ENCODE results near the gene MED13L.

The MED13L gene

DNA sequence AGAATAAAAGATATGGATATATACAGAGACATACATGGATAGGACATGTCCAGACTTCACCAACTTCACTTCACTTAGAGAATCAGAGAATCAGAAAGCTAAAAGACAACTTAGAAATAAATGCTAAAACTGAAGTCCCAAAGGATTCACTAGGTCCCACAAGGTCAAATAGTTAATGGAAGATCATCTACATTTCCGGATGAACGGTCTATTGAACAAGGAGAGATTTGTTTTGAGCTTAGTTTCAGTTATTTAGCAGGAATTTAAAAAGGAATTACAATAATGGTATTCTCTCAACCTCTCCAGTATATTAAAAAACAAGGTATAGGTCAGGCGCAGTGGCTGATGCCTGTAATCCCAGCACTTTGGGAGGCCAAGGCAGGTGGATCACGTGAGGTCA is 187.0 kb downstream of the MED13L start:
- no peak overlapping the region for H3K27ac ChIP-seq
- TF ChIP-seq, protein P1, sequence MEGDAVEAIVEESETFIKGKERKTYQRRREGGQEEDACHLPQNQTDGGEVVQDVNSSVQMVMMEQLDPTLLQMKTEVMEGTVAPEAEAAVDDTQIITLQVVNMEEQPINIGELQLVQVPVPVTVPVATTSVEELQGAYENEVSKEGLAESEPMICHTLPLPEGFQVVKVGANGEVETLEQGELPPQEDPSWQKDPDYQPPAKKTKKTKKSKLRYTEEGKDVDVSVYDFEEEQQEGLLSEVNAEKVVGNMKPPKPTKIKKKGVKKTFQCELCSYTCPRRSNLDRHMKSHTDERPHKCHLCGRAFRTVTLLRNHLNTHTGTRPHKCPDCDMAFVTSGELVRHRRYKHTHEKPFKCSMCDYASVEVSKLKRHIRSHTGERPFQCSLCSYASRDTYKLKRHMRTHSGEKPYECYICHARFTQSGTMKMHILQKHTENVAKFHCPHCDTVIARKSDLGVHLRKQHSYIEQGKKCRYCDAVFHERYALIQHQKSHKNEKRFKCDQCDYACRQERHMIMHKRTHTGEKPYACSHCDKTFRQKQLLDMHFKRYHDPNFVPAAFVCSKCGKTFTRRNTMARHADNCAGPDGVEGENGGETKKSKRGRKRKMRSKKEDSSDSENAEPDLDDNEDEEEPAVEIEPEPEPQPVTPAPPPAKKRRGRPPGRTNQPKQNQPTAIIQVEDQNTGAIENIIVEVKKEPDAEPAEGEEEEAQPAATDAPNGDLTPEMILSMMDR (conservative IDR thresholded peaks at IDR 0.05): no peak

DNA sequence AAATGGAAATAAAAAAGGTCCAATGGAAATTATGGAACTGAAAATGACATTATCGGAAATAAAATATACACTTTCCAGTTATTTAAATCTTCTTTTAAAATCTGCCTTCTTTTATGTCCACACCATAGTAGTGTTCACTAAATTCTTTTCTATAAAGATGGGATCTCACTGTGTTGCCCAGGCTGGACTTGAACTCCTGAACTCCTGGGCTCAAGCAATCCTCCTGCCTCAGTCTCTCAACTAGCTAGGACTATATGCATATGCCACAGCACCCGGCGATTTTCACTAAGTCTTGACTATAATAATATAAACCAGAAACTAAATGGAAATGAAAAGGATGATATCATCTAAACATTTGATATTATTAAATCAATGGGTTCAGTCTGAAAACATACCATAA is 188.4 kb downstream of the MED13L start:
- H3K27ac ChIP-seq: no peak overlapping the region

DNA sequence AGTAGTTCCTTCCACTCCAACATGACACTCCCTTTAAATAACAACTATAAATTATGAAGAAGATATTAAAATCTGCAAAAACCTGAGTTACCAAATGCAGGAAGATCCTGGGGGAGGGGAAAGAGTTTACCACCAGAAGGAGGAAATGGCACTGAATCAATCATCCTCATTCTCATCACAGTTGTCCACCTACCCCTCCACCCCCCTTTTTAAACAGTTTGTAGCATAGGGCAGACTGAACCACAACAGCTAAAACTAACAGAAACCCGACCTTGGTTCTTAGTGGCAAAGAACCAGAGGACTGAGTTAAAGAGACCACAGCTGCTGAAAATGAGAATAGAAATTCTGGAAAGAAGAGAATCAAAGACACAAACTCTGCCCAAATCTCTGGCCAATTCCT is 189.5 kb downstream of the MED13L start:
- H3K27ac ChIP-seq: no peak overlapping the region
- TF ChIP-seq, protein P1 (conservative IDR thresholded peaks at IDR 0.05): no peak

More for the DNA sequence above, 188.4 kb downstream of the MED13L start:
- TF ChIP-seq, protein P1 (conservative IDR thresholded peaks at IDR 0.05): no peak

DNA sequence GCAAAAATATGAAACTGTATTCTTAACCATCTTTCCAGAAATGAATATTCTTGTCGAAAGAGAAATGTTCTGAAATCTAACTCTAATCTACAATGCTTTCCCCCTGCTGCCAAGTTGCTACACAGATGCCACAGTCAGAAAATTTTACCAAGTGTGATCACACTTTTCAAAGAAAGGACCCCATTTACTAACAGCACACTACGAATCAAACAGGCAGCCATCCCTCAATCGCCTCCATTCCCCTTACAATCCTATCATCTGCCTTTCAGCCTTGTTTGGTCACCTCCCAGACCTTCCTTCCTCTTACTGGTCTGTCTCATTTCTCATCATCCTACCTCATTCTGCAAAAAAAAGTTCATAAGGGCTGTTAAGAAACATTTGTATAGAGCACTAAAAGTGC is 190.1 kb downstream of the MED13L start:
- H3K27ac ChIP-seq: no peak overlapping the region
- TF ChIP-seq, protein P1 (conservative IDR thresholded peaks at IDR 0.05): no peak

- H3K27ac ChIP-seq: no peak overlapping the region
- TF ChIP-seq, protein P1 (conservative IDR thresholded peaks at IDR 0.05): no peak
These were observed 197.1 kb downstream of the MED13L start for GRCh38 chr12:116080415-116080814.

GRCh38 chr12:116078396-116078795 is 199.1 kb downstream of the MED13L start:
- TF ChIP-seq, protein P1 (conservative IDR thresholded peaks at IDR 0.05): no peak
- H3K27ac ChIP-seq: no peak overlapping the region

DNA sequence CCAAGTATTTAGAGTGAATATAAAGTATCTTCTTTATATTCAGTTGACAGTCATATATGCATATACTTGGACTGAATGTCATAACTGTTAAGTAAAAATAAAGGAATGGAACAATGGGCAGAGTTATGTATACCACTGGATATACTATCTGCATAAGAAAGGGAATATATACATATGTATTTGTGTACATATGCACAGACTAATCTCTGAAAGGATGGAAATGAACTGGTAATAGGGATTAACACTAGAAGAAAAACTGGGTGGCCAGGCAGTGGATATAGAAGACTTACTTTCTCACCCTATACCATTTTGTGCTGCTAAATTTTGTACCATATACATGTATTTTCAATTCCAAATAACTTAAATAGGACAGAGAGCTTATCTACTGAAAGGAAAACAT is 200.1 kb downstream of the MED13L start:
- TF ChIP-seq, protein P1 (conservative IDR thresholded peaks at IDR 0.05): no peak
- H3K27ac ChIP-seq: no peak overlapping the region

GRCh38 chr12:116076399-116076798 is 201.1 kb downstream of the MED13L start:
- no peak overlapping the region for H3K27ac ChIP-seq
- TF ChIP-seq, protein P1 (conservative IDR thresholded peaks at IDR 0.05): no peak

Data from VCaP (cell line).